Measurements from ENCODE around the gene ZDHHC14.

ZDHHC14 gene

DNA sequence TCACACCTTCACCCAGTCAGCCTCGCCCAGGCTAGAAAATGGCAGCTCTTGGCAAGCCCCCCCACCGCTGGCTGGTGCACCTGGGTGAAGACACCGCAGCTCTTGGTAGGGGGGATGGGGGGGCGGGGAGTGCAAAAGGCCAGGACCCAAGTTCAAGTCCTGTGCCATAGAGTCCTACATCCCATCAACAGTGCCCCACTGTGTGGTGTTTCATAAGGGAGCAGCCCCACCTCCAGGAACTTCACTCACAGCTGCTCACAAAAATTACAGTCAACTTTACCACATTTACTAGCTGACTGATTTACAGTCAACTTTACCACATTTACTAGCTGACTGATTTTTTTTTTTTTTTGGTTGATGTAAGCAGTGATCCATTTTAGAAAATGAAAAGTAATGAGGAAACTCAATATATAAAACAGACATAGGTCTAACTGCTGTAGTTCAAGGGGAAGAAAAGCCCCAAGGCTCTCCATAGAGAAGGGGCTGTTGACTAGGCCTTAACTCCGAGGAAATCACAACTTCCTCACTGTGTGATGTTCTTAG is 233.1 kb downstream of the ZDHHC14 start:
- H3K4me3 ChIP-seq (ENCODE audit: low read length), result no peak overlapping the region
- TF ChIP-seq ZNF274 (IDR thresholded peaks at IDR 0.05; ENCODE audit: low read depth, low read length), result no peak

DNA sequence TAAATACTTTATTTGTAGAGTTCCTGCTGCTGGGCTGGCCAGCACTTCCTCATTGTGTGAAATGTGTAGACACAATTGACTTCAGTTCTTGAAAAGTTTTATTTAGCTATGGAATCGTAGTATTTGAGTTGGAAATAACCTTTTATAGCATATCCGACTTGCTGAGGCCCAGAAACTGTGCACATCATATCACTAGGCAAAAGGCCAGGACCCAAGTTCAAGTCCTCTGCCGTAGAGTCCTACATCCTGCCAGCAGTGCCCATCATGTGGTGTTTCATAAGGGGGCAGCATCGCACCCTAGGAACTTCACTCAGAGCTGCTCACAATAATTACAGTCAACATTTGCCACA is 234.4 kb downstream of the ZDHHC14 start:
- no peak overlapping the region for H3K4me3 ChIP-seq (ENCODE audit: low read length)
- TF ChIP-seq ZNF274 (IDR thresholded peaks at IDR 0.05; ENCODE audit: low read depth, low read length), result no peak

DNA sequence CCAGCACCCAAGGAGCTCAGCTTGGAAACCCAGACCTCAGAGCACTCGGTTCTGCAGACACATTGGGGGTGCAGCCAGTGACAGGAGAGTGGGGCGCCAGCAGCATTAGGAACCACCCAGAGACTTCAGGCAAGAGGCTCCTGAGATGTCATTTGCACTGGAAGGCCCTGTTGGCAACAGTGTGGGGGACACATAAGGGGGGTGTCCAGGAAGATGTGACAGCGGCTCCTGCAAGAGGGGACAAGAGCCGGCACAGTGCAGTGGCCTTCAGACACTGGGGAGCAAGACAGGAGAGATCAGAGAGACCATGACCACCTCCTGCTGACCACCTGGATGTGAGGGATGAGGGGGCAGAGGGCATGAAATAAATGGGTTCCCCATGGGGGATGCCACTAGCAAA is 235.0 kb downstream of the ZDHHC14 start:
- no peak overlapping the region for H3K4me3 ChIP-seq (ENCODE audit: low read length)
- no peak for TF ChIP-seq ZNF274 (IDR thresholded peaks at IDR 0.05; ENCODE audit: low read depth, low read length)

DNA sequence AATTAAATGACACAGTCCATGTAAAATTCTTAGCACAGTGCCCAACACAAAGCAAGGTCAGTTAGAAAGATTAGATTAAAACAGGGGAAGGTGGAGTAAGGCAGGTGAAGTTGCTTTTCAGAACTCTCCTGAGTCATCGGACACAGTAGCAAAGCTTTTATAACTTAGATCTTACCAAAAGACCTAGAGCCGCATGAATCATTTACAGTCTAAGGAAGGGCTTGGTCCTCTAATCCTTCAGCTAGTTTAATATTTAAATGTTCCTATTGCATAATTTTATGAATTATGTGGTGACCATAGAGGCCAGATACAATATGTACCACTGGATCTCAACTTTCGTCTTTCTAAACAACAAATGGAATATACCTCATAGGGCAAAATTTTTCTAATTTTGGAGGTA is 240.0 kb downstream of the ZDHHC14 start:
- no peak for TF ChIP-seq ZNF274 (IDR thresholded peaks at IDR 0.05; ENCODE audit: low read depth, low read length)
- H3K4me3 ChIP-seq (ENCODE audit: low read length), result no peak overlapping the region

DNA sequence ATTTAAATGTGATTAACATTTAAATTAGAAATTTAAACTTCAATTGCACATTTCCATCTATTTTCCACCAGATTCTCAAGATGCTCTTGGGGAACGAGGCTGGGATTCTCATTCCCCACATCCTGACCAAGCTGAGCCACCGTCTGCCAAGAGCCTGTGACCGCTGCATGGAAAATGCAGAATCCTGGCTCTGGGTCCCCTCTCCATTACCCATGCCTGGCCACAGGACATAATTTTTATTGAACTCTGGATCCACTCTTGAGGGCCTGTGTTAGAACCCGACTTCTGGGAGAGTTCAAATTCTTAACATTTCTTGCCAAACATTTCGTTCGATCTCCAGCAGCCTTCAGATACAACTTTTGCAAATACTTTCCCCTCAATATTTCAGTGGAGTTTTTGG is 240.4 kb downstream of the ZDHHC14 start:
- no peak for TF ChIP-seq ZNF274 (IDR thresholded peaks at IDR 0.05; ENCODE audit: low read depth, low read length)
- H3K4me3 ChIP-seq (ENCODE audit: low read length), result no peak overlapping the region

DNA sequence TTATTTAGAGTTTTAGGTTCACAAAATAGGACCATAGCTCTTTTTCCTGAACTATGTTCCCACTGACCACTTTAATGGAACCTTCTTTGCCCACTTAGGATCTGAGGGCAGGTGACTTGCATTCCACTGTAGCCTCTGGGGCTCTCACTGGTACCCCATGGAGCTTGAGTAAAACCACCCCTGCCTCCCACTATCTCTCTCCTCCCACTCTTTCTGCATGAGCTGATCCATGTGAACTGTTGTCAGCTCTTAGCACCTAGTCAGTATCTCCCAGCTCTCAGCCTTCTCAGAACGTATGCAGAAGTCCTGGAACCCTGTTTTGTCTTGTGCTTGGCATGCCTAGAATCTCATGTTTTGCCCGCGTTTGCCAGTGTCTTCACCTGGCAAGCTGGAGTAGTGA is 241.4 kb downstream of the ZDHHC14 start:
- no peak overlapping the region for H3K4me3 ChIP-seq (ENCODE audit: low read length)
- no peak for TF ChIP-seq ZNF274 (IDR thresholded peaks at IDR 0.05; ENCODE audit: low read depth, low read length)

DNA sequence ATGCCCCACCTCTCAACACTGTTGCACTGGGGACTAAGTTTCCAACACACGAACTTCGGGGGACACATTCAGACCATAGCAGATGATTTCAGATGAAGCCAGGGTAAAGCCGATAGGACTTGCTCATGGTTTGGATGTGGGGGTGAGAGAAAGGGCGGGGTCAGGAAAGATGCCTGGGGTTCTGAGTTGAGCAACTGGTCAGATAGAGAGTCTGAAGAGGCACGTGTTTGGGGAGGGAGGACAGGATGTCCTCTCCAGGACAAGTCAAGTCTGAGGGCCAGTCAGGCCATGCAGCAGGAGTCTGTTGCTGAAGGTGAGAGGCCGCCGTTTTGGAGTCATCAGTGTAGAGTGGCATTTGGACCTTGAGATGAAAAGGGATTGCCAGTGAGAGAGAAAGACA is 244.1 kb downstream of the ZDHHC14 start:
- TF ChIP-seq ZNF274 (IDR thresholded peaks at IDR 0.05; ENCODE audit: low read depth, low read length), result no peak
- H3K4me3 ChIP-seq (ENCODE audit: low read length), result no peak overlapping the region

DNA sequence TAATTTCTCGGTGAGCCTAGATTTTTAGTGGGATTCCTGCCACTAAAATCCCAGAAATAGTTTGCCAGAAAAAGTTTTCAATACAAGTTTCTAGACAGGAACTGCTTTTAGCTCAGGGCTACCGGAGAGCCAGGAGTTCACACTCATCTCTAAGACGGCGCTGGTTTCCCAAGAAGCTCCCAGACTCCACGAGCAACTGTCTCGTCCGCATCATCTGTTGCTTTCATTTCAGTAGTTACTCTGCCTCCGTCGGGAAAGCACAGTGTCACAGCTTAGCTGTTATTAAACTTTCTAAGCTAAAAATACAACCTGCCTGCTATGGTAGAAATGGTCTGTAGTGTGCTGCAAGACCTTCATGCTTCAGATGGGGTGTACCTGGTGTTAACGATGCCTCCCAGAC is 244.8 kb downstream of the ZDHHC14 start:
- H3K4me3 ChIP-seq (ENCODE audit: low read length), result no peak overlapping the region
- TF ChIP-seq ZNF274 (IDR thresholded peaks at IDR 0.05; ENCODE audit: low read depth, low read length), result no peak

DNA sequence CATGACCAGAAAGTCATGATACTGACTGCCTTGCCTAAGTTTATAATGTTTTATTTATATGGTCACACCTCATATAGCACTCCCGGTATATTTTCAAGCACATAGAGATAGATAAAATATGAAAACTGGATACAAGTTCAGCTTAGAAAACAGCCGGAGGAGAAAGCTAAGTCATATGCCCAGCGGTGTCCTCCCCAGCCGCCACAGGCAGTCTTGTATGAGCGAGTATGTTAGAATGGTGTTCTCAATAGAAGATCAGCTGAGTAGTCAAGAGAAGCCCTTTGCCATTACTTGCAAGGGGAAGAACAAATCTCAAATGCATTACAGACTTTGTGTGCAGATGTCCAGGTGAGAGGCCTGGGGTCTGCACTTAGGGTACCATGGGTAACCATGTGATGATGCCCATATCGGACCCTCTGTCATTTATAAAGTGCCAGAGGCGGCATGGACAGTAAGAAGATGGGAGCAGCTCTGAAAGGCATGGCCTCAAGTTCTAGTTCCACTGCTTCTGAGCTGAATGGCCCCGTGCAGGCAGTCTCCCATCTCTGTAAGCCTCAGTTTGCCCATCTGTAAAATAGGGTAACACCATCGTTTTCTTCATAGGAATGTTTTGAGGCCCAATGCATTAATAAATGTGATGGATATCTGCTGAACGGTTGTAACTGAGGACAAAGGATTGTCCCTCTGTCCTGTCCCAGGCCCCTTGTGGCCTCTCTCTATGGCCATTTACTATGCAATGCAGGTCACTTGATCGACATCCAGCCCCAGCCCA is 246.4 kb downstream of the ZDHHC14 start:
- H3K4me3 ChIP-seq (ENCODE audit: low read length), result no peak overlapping the region
- no peak for TF ChIP-seq ZNF274 (IDR thresholded peaks at IDR 0.05; ENCODE audit: low read depth, low read length)

DNA sequence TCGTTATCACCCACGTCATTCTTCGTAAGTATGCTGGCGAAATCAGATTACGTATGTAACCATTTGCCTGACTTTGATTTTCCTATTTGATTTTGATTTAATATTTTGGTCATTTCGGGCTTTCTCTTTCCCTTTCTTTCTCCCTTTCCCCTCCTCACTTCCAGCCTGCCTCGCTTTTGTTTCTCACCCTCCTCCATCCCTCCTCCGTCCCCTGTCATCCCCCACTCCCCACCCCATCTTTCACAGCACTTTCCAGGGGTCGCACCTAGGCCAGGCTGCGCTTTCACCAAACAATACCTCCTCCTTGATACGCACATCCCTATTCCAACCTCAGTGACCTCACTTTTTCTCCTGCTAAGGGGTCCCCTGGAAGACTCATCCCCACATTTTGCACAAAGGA is 247.5 kb downstream of the ZDHHC14 start:
- H3K4me3 ChIP-seq (ENCODE audit: low read length), result no peak overlapping the region

DNA sequence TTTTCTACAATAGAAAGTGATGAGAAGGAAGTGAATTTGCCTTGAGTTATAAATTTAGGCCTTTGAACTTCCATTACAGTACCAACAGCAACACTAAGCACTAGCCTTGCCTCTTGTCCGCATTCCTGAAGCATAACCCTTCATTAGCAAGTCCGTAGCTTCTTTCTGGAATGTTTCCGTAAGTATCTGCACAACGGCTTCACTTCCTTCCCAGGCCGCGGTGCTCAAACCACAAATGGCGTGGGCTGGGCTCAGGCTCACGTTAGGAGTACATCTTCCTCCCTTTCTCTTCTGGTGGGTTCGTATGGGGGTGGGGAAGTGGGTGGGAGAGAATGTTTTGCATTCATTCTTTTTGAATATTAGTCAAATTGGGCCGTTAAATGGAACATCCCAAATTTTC is 248.2 kb downstream of the ZDHHC14 start:
- TF ChIP-seq ZNF274 (IDR thresholded peaks at IDR 0.05; ENCODE audit: low read depth, low read length), result no peak

More for the DNA sequence above, 247.5 kb downstream of the ZDHHC14 start:
- no peak for TF ChIP-seq ZNF274 (IDR thresholded peaks at IDR 0.05; ENCODE audit: low read depth, low read length)

DNA sequence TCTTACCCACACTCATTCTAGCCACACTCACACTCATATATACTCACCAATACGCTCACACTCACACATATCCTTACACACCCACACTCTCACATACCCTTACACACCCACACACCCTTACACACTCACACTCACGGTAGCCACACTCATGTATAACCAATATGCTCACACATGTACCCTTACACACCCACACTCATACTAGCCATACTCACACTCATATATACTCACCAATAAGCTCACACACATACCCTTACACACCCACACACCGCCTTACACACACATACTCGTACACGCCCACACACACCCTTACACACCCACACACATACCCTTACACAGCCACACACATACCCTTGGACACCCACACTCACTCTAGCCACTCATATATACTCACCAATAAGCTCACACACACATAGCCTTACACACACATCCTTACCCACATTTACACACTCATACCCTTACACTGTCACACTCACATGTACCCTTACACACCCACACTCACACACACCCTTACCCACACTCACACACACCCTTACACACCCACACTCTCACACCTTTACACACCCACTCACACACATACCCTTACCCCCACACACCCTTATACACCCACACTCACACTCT is 249.6 kb downstream of the ZDHHC14 start:
- no peak overlapping the region for H3K4me3 ChIP-seq (ENCODE audit: low read length)
- no peak for TF ChIP-seq ZNF274 (IDR thresholded peaks at IDR 0.05; ENCODE audit: low read depth, low read length)

More for the DNA sequence above, 248.2 kb downstream of the ZDHHC14 start:
- H3K4me3 ChIP-seq (ENCODE audit: low read length), result no peak overlapping the region

DNA sequence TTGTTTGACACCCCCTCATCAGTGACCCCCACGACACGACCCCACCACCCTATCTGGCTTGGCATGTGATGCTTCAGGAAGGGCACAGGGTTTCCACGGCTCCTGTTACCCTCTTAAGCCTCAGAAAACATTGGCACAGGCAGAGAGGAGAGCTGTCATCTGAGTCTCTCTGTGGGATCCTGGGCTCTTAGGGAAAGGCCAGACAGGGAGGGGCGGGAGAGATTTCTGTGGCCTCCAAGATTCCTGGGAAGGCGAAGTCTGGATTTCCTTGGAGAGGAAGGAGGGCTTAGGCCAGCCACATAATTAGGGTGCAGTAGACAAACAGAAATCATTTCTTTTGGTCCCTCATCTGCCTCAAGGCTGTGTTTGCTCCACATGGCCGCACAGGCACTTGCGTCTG is 250.4 kb downstream of the ZDHHC14 start:
- H3K4me3 ChIP-seq (ENCODE audit: low read length), result no peak overlapping the region
- TF ChIP-seq ZNF274 (IDR thresholded peaks at IDR 0.05; ENCODE audit: low read depth, low read length), result no peak

DNA sequence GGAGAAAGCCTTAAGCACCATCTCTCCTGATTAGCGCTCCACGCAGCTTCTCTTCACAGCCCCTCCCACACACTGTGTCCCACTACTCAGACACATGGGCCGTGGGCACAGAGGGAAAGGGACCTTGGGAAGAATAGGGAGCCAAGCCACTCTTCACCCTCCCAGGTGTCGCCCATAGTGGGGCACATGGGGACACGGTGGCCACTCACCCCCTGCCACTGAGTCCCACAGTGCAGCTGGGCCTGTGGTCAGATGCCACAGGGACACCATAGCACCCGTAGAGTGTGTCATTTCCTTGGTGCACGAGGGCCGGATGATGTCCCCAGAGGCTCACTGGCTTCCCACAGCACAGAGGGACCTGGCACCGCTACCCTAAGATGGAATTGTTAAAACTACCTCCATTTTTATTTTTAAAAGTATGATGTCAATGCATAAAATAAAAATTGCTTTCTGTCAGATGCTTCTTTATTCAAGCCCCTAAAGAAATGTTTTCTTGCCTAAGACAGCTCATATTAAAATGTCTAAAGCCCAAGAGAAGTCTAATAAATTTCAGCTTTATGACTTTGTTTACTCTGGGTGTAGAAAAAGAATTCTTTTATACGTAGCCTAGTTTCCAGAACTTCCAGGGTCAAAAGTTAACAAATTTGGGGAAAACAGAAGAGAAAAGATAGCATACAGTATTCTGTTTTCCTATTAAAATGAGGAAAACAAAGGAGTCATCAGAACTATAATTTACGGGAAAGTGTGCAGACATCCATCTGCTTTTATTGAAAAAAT is 251.0 kb downstream of the ZDHHC14 start:
- no peak for TF ChIP-seq ZNF274 (IDR thresholded peaks at IDR 0.05; ENCODE audit: low read depth, low read length)

DNA sequence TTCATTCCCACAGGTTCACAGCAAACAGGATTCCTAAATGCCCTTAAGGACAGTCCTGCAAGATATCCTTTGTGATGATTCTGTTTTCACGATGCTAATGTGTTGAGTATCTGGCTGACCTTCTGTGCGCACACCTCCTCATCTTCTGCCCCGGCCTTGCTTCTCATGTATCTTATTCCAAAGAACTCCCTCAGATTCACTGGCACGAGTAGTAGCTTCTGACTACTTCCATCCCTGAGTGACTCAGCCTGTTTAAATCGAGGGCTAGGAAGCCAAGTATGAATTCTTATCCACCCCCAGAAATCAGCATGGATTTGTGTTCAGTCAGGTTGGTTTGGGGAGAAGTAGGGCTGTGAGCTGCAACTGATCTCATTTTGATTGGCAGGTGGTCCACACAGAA is 251.8 kb downstream of the ZDHHC14 start:
- no peak overlapping the region for H3K4me3 ChIP-seq (ENCODE audit: low read length)
- no peak for TF ChIP-seq ZNF274 (IDR thresholded peaks at IDR 0.05; ENCODE audit: low read depth, low read length)

More for the DNA sequence above, 251.0 kb downstream of the ZDHHC14 start:
- H3K4me3 ChIP-seq (ENCODE audit: low read length), result no peak overlapping the region

Measured in GM08714 (cell line).